ENCODE data around the gene HECTD3.
"Not testable (repeated sequence)": the region's sequence is repeated elsewhere in the genome, so short reads cannot be mapped to it uniquely, and the experiment has no call there.

The HECTD3 gene

GRCh38 chr1:44988531-44989156 lies 22.5 kb downstream of the HECTD3 start:
- DNase-seq (ENCODE audit: low spot score) = no peak

DNA sequence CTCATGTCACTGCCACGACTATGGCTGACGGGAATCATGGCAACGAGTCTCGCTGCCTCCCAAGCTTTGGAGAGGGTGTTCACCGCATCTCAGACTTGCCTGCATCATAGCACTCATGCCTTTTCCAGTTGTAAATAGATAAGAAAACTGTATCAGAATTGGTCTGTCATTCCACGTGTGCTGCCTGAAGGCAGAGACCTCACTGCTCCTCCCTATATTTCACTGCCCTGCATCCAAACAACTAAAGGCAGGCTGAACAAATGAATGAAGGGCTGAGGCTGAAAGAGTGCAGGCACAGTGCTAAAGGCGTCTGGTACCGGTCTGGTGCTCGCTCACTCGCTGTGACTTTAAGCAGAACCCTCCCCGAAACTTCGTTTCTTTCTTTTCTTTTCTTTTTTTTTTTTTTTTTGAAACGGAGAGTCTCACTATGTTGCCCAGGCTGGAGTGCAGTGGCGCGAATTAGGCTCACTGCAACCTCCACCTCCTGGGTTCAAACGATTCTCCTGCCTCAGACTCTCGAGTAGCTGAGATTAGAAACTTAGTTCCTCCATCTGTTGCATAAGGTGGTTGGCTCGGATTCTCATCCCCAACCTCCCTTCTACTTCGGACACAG lies 25.3 kb downstream of the HECTD3 start:
- DNase-seq (ENCODE audit: low spot score) = no peak

DNA sequence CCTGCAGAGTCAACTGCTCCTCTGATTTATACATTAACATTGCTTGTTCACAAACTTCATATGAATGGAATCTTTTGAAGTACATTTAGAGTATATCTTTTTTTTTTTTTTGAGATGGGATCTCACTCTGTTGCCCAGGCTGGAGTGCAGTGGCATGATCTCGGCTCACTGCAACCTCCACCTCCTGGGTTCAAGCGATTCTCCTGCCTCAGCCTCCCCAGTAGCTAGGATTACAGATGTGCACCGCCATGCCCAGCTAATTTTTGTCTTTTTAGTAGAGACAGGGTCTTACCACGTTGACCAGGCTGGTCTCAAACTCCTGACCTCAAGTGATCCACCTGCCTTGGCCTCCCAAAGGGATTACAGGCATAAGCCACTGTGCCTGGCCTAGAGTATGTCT lies 33.8 kb downstream of the HECTD3 start:
- not testable (repeated sequence) for DNase-seq (ENCODE audit: low spot score)

DNA sequence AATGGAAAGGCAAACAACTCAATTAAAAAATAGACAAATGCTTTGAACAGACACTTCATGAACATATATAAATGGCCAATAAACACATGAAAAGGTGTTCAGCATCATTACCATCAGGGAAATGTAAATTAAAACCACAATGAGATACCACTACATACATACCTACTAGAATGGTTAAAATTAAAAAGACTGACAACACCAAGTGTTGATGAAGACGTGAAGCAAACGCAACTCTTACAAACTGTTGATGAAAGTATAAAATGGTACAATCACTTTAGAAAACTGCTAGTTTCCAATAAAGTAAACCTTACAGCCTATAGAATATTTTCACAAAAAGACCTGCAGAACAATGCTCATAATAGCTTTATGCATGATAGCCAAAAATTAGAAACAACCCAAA lies 34.9 kb downstream of the HECTD3 start:
- no peak for DNase-seq (ENCODE audit: low spot score)

- DNase-seq (ENCODE audit: low spot score) = no peak
Measured at GRCh38 chr1:44973645-44974044, 37.5 kb downstream of the HECTD3 start.

DNA sequence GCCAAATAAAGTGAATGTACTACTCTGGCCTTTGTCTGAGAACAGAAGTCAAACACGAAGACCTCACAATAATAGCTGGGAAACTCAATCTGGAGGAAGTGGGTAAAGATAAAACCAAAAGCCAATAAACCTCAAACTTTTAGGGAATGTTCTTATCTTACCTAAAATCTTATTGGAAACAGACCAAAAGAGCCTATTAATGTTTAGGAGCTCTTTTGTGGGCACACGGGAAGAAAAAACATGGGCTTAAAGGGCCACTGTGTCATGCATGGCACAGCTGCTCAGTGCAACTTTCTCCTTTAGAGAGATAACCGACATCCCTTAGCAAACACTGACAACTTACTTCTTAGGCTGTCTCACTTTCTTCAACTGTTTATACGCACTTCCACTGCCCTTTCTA lies 40.8 kb downstream of the HECTD3 start:
- DNase-seq (ENCODE audit: low spot score) = no peak

DNA sequence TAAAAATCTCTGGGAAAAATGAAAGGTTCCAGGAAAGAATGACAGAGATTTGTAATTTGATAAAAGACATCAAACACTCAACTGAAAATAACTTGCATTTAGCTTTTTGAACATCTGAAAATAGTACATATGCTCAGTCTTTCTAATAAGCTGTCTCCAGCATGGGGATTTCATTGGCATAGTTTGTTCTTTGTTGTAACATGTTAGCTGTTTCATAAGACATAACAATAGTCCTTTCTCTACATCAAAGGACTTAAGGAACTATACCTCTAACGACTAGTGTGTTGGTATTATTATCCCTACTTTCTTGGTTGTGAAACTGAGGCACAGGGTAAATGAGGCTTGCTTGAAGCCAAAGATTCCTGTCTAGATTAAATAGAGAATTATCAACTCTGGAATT lies 46.7 kb downstream of the HECTD3 start:
- no peak for DNase-seq (ENCODE audit: low spot score)

GRCh38 chr1:44962729-44963128 lies 48.4 kb downstream of the HECTD3 start:
- DNase-seq (ENCODE audit: low spot score) = no peak

DNA sequence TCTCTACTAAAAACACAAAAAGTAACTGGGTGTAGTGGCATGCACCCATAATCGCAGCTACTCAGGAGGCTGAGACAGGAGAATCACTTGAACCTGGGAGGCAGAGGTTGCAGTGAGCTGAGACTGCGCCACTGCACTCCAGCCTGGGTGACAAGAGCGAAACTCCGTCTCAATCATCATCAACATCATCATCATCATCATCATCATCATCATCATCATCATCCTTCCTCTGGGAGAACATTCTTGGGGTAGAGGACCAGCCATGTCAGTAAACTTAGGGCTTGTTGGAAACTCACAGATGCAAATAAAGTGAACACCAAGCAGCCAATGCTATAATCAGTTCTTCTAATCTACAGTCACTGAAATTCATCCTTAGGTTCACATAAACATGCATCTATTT lies 49.1 kb downstream of the HECTD3 start:
- not testable (repeated sequence) for DNase-seq (ENCODE audit: low spot score)

- DNase-seq (ENCODE audit: low spot score) = not testable (repeated sequence)
Measured at GRCh38 chr1:44957566-44957965, 53.6 kb downstream of the HECTD3 start.

DNA sequence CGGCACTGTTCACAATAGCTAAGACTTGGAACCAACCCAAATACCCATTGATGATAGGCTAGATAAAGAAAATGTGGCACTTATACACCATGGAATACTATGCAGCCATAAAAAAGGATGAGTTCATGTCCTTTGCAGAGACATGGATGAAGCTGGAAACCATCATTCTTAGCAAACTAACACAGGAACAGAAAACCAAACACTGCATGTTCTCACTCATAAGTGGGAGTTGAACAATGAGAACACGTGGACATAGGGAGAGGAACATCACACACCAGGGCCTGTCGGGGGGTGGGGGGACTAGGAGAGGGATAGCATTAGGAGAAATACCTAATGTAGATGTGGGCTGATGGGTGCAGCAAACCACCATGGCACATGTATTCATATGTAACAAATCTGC lies 55.0 kb downstream of the HECTD3 start:
- DNase-seq (ENCODE audit: low spot score) = not testable (repeated sequence)
